ENCODE data around the gene FAM229A.

The FAM229A gene

DNA sequence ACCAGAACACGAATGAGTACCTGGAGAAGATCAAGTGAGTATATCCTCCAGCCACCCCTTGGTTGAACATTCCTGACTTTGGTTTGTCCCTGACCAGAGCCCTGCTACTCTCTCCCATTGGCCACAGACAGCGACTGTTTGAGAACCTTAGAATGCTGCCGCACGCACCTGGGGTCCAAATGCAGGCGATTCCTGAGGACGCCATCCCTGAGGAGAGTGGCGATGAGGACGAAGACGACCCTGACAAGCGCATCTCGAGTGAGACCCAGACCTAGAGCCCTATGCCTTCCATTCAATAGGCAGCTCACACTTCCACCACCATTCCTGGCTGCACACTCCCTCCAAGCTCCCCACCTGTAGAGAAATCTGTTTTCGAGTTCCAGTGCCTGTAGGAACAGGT, 30.7 kb downstream of the FAM229A start:
- no peak for DNase-seq (ENCODE audit: low read depth in 2 of 2)

DNA sequence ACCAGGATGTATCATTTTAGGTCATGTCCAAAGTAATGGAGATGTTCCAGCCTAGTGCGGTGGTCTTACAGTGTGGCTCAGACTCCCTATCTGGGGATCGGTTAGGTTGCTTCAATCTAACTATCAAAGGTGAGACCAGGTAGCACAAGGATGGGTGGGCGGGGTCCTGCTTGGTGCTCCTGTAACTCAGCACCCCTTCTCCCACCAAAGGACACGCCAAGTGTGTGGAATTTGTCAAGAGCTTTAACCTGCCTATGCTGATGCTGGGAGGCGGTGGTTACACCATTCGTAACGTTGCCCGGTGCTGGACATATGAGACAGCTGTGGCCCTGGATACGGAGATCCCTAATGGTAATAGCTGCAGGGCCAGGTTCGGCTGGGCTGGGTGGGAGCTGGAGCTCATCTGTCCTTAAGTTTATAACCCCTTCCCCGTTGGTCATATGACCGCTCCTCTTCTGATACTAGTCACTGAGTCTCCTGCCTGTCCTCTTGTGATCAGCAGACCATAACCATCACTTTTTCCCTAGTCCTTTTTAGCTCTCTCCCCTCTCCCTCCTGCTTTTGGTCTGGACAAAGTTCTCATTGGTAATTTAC, 31.6 kb downstream of the FAM229A start:
- DNase-seq (ENCODE audit: low read depth in 2 of 2): no peak

DNA sequence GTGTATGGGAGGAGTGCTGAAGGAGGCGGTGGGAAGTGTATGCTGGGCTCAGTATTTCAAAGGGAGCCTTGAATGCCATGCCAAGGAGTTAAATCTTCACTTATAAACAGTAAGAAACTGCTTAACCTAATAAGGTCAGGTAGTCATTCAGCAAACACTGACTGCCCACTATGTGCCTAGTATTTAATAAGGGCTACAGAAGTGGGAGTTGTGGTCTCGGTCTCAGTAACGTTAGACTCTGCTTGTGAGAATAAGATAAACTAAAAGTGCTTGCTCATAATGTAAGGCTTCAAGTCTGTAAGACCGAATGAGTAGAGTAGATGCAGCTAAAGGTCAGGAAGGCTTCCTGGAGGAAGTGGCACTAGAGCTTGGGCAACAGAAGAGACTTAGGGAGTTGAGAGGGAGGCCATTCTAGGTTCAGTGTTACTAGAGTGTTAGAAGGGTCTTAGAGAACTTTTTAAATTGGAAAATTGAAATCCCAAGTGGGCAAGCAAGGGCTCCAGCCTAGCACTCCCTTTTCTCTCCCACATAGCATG, 32.3 kb downstream of the FAM229A start:
- no peak for DNase-seq (ENCODE audit: low read depth in 2 of 2)

DNA sequence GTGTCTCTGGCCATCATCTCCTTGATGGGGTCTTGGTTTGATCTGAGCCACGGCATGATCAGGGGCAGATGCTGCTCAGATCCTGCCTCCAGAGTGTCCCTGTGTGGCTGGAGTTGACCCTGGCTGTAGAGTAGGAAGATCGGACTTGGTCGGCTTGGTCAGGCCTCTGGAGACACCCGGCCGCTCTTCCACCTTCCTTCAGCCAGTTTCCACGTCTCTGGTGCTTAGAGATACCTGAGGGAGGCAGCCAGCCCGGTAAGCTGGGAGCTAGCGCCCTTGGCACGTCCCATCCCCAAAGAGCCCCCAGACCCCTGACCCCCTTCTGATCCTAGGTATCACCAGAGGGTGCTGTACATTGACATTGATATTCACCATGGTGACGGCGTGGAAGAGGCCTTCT, 35.1 kb downstream of the FAM229A start:
- DNase-seq (ENCODE audit: low read depth in 2 of 2): no peak

DNA sequence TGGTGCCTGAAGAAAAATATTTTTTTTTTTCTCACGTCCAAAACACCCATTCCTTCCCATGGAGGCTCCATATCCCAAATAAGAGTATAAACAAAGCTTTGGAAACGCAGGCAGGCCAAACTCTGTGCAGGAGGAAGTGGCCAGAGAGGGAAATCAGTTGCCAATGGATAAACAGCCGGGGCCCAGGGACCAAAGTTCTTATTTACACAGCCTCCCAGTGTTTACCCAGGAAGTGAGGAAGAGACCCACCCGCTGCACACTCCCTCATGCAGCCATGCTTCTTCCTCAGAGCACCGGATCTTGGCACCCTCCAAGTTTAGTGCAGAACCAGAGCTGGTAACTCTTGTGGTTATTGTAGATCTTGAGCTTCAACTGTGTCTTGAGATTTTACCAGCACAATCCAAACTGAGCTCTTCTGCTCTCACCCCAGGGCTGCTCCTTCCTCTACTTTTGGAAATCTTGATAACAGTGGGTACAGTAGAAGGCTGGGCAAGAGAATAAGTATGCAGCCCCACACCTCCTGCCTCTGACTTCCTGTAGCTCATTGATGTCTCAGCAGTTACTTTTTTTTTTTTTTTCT, 40.5 kb downstream of the FAM229A start:
- DNase-seq (ENCODE audit: low read depth in 2 of 2): no peak

DNA sequence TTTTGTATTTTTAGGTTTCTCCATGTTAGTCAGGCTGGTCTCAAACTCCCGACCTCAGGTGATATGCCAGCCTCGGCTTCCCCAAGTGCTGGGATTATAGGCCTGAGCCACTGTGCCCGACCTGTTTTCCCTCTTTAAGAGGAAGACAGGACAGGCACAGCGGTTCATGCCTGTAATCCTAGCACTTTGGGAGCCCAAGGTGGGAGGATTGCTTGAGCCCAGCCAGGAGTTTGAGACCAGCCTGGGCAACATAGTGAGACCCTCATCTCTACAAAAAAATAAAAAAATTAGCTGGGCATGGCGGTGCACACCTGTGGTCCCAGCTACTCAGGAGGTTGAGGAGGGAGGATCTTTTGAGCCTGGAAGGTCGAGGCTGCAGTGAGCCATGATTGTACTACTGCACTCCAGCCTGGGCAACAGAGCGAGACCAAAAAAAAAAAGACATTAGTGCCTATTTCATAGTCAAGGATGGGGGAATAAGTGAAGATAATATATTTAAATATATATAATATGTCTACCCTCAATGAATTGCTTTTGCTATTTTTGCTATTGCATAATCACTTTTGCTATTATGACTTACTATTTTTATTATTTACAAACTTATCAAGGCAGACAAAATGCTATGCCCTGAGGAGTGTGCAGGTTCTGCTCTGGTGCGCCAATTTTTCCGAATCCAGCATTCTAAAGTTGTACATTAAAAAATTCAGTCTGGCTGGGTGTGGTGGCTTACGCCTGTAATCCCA, 44.0 kb downstream of the FAM229A start:
- no peak for DNase-seq (ENCODE audit: low read depth in 2 of 2)

DNA sequence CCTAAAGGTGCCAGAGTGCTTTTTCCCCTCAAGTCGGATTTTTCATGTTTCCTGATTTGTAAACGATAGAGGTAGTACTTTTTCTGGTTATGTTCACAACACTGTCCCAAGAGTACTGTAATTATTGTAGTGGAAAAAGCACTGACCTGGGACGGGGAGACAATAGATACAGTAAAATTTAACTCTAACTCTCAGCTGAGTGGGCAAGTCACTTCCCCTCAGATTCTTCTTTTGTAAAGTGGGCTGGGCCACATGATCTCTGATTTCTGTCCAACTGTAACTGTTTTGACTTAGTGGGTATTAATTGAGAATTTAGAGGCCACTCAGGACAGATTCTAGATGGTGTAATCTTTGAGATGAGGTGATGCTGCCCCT, 45.4 kb downstream of the FAM229A start:
- DNase-seq (ENCODE audit: low read depth in 2 of 2): no peak

DNA sequence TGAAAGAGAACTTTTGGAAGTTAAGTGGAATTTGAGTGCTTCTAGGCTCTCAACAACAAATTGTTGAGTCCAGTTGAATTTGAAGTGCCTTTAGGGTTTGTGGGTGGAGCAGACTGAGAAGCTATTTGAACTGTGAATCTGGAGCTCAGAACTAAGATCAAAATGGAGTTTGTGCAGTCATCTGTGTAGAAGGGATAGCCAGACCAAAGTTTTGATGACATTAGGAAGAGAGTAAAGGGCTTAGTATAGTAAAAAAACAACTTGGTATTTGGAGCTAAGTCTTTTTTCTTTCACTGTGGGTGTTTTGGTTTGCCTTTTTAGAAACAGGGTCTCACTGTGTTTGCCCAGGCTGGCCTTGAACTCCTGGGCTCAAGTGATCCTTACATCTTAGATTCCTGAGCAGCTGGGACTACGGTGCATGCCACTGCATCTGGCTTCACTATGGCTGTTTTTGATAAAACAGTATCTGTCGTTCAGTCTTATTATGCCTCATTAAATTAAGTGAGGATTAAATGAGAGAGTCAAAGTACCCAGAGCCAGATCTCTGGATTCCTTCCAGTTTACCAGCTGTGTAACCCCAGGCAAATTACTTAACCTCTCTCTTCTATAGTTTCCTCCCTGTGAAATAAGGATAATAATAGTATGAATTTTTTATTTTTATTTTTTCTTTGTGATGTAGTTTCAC, 50.4 kb downstream of the FAM229A start:
- DNase-seq (ENCODE audit: low read depth in 2 of 2): no peak
